Lung (tissue), 12 donors: ENCODE results near the gene C1orf21. TPM values are rescaled to one million over a fixed set of nuclear protein-coding genes. Genes with fewer than 3 reads are reported as not detected.

Experiments
- ATAC-seq: fragments of 200-7000 bp; cut with Tn5 transposase; one replicate; pipeline ENCODE4 v1.9.1; 2020; ENCODE audit warnings: moderate number of reproducible peaks; ENCODE audit not compliant: insufficient read depth, low FRiP score
- DNase-seq, 3 donors: peaks; one replicate each; pipeline ENCODE4 v3.0.0-alpha.2; 2013 to 2017
- H3K27ac ChIP-seq, 2 donors: one replicate each; pipeline ENCODE4 v1.5.1; 2013; ENCODE audit warnings: mild to moderate bottlenecking in 2 of 2, moderate library complexity in 2 of 2, control low read depth in 1 of 2, inconsistent platforms in 1 of 2, low read depth in 1 of 2, low read length in 1 of 2
- H3K27me3 ChIP-seq, 3 donors: one replicate each; pipeline ENCODE4 v1.5.1; 2013; ENCODE audit warnings: low read length in 2 of 3; ENCODE audit not compliant: control insufficient read depth in 3 of 3, insufficient read depth in 3 of 3
- H3K36me3 ChIP-seq, 4 donors: one replicate each; pipeline ENCODE4 v1.5.1; 2013; ENCODE audit warnings: low read length in 4 of 4, mild to moderate bottlenecking in 1 of 4, moderate library complexity in 1 of 4; ENCODE audit not compliant: control insufficient read depth in 4 of 4, insufficient read depth in 4 of 4
- H3K4me1 ChIP-seq, 5 donors: one replicate each; pipeline ENCODE4 v1.5.1; 2013; ENCODE audit warnings: low read length in 5 of 5, mild to moderate bottlenecking in 2 of 5, moderate library complexity in 1 of 5; ENCODE audit not compliant: control insufficient read depth in 5 of 5, insufficient read depth in 5 of 5
- H3K4me3 ChIP-seq: one replicate; pipeline ENCODE4 v1.5.1; 2013; ENCODE audit warnings: mild to moderate bottlenecking, control low read depth, moderate library complexity
- H3K9ac ChIP-seq, 2 donors: one replicate each; pipeline ENCODE4 v1.5.1; 2013; ENCODE audit warnings: low read length in 2 of 2, control low read depth in 1 of 2; ENCODE audit not compliant: insufficient read depth in 1 of 2
- H3K9me3 ChIP-seq, 4 donors: one replicate each; pipeline ENCODE4 v1.5.1; 2013; ENCODE audit warnings: low read length in 3 of 4, mild to moderate bottlenecking in 1 of 4, moderate library complexity in 1 of 4; ENCODE audit not compliant: control insufficient read depth in 4 of 4, insufficient read depth in 3 of 4
- WGBS, 2 donors: extraction: QIAGEN DNeasy Blood & Tissue Kit; methylation state at CpG; one replicate each; pipeline ENCODE4 v1.1.7; 2013; 5-methylcytosine and 5-hydroxymethylcytosine counted together
- polyA plus RNA-seq, 2 donors: library from polyadenylated mRNA; stranded (reverse); fragments of 200-250 nt; gene quantifications; one replicate each; pipeline ENCODE4 v1.2.1, GENCODE V29; 2013
- total RNA-seq, 2 donors: library from RNA; depleted of rRNA in 1 of 2; stranded (reverse); fragments of >200 nt in 1 of 2; gene quantifications; one replicate each; pipeline ENCODE4 v1.2.1, GENCODE V29; 2014 to 2021
- TF ChIP-seq, protein P1 (sequence below): IDR thresholded peaks from 2 replicates; pipeline ENCODE4 v1.5.1; 2012; ENCODE audit warnings: mild to moderate bottlenecking; ENCODE audit errors: control extremely low read depth, extremely low read depth
- donor health status: control.
- donor health status: control.
- donor health status: Bipolar disorder and iron deficiency.
- donor health status: healthy.
- donor health status: DM: yes; HTN: yes; CAD: no.

Gene C1orf21
- total and polyA plus RNA-seq, 4 donors: 16.2 to 59.9 (median 45.5) TPM

DNA sequence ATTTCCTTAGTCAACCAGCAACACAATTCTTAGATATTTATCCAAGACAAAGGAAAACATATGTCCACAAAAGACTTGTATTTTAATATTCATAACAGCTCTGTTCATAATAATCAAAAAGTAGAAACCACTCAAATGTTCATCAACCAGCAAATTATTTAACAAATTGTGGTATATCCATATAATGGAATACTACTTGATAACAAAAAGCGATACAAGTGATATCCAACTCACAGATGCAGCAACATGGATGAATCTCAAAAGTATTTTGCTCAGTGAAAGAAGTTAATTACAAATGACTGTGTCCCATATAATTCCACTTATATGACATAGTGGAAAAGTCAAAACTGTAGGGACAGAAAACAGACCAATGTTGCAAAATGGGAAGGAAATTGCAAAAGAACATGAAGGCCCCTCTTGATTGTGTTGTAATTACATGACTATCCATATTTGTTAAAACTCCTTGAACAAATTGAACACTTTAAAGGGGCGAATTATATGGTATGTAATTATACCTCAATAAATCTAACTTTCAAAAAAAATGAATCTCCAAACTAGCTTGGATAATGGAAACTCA is 250.9 kb downstream of the C1orf21 start:
- ATAC-seq (no peak), DNase-seq (no peak)
- no peak overlapping the region for H3K4me3 ChIP-seq
- no peaks in the 10 kb centered on the region for H3K9me3 ChIP-seq
- peaks cover 0 to 10% (median 0%) of the 10 kb centered on the region in 5 donors for H3K4me1 ChIP-seq
- H3K9ac ChIP-seq: no peak overlapping the region
- WGBS, 2 donors: 71 to 84% methylated on average over 2 of the region's 2 CpGs
- H3K36me3 ChIP-seq: no peaks in the 10 kb centered on the region
- TF ChIP-seq, protein P1, sequence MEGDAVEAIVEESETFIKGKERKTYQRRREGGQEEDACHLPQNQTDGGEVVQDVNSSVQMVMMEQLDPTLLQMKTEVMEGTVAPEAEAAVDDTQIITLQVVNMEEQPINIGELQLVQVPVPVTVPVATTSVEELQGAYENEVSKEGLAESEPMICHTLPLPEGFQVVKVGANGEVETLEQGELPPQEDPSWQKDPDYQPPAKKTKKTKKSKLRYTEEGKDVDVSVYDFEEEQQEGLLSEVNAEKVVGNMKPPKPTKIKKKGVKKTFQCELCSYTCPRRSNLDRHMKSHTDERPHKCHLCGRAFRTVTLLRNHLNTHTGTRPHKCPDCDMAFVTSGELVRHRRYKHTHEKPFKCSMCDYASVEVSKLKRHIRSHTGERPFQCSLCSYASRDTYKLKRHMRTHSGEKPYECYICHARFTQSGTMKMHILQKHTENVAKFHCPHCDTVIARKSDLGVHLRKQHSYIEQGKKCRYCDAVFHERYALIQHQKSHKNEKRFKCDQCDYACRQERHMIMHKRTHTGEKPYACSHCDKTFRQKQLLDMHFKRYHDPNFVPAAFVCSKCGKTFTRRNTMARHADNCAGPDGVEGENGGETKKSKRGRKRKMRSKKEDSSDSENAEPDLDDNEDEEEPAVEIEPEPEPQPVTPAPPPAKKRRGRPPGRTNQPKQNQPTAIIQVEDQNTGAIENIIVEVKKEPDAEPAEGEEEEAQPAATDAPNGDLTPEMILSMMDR: no peak
- no peaks in the 10 kb centered on the region for H3K27me3 ChIP-seq
- H3K27ac ChIP-seq: no peak overlapping the region

DNA sequence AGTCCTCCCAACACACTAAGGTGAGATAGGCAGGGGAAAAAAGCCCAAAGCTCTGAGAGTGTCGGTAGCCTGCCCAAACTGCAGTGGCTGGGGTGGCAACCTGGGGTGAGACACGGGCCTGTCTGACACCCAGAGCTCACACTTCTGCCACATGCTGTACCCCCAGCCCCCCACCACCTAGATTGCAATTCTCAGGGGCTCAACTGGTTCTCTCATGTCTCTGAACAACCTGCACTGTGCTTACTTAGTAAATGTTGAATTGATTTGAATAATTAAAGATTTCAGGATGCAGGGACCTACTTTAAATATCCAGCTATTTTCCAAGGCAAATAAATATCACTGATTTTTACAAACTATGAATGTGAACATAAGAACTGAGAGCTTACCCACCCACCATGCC is 252.4 kb downstream of the C1orf21 start:
- TF ChIP-seq, protein P1: no peak
- H3K27ac ChIP-seq: no peak overlapping the region
- H3K4me1 ChIP-seq: peaks cover 0 to 2% (median 0%) of the 10 kb centered on the region in 5 donors
- 96 to 97% methylated on average over 2 of the region's 2 CpGs for WGBS, 2 donors
- H3K36me3 ChIP-seq: no peaks in the 10 kb centered on the region
- H3K4me3 ChIP-seq: no peak overlapping the region
- ATAC-seq (no peak), DNase-seq (no peak)
- H3K9ac ChIP-seq: no peak overlapping the region
- H3K9me3 ChIP-seq: no peaks in the 10 kb centered on the region
- no peaks in the 10 kb centered on the region for H3K27me3 ChIP-seq

DNA sequence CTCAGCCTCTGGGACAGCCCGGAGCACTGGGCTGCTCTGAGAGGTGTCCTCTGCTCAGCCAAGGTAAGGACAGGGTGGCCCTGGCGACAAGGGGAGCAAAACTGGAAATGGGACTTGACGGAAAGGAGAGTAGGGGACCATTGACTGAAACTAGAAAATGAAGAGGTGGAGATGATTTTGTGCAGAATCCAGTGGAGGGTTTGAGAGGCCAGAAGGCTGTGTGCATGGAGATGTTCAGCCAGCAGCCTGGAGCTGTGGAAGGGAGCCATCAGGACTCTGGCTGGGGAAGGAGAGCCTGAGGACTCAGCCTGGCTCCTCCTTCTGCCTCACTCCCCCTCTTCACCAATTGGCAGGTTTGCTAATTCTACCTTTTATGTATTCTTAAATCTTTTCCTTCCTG is 253.7 kb downstream of the C1orf21 start:
- DNase-seq (no peak), ATAC-seq (no peak)
- no peaks in the 10 kb centered on the region for H3K27me3 ChIP-seq
- no peak overlapping the region for H3K27ac ChIP-seq
- H3K9ac ChIP-seq: no peak overlapping the region
- WGBS, 2 donors: 94 to 96% methylated on average over 3 of the region's 3 CpGs
- no peaks in the 10 kb centered on the region for H3K9me3 ChIP-seq
- TF ChIP-seq, protein P1: no peak
- H3K4me3 ChIP-seq: no peak overlapping the region
- no peaks in the 10 kb centered on the region for H3K4me1 ChIP-seq
- H3K36me3 ChIP-seq: no peaks in the 10 kb centered on the region

DNA sequence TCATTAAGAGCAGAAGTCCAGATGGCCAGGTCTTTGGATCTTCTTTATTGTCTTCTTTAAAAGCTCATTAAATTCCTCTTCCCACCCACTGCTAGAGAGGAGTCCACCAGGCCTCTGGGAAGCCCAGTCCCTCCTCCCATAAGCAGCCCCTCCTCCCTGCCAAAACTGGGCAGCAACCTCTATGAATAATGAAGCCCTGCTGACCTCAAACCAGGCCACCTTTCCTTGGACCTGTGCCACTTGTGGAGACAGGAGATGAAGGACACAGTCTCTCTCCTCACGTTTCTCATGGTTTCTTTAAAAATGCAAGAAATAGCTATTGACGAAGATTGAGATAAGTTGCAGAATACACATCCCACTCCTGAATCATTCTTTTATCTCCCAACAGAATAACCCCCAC is 255.1 kb downstream of the C1orf21 start:
- 87 to 88% methylated on average over 2 of the region's 2 CpGs for WGBS, 2 donors
- no peak for ATAC-seq
- Histone ChIP-seq H3K4me1 (no peaks in the 10 kb centered on the region), H3K36me3 (no peaks in the 10 kb centered on the region), H3K27me3 (no peaks in the 10 kb centered on the region), H3K9me3 (no peaks in the 10 kb centered on the region), H3K27ac (no peak overlapping the region), H3K4me3 (no peak overlapping the region), H3K9ac (no peak overlapping the region)
- DNase-seq: no peak
- TF ChIP-seq, protein P1: no peak
